Effector CD8-positive, alpha-beta T cell (primary cell): Measurements from ENCODE around the gene DCTN5.
A peak's percentile ranks its signal among the peaks of the same experiment; 100 is the strongest.

Experiments used
- DNase-seq: peaks from one replicate; lab custom pipeline; 2025; lab: John Stamatoyannopoulos, UW

Gene DCTN5

GRCh38 chr16:23663918-23664317 is 22.7 kb downstream of the DCTN5 start:
- DNase-seq, result no peak

GRCh38 chr16:23666571-23667354 is 25.5 kb downstream of the DCTN5 start:
- DNase-seq, result no peak

- DNase-seq, result no peak
Measured at GRCh38 chr16:23667355-23667659, 26.0 kb downstream of the DCTN5 start.

- DNase-seq, result no peak
Measured at GRCh38 chr16:23668225-23668624, 27.0 kb downstream of the DCTN5 start.

GRCh38 chr16:23668873-23669272 is 27.6 kb downstream of the DCTN5 start:
- no peak for DNase-seq

GRCh38 chr16:23670137-23670776 is 29.0 kb downstream of the DCTN5 start:
- DNase-seq, result no peak

- no peak for DNase-seq
Measured at GRCh38 chr16:23673971-23674614, 32.8 kb downstream of the DCTN5 start.

- DNase-seq, result no peak
Measured at GRCh38 chr16:23676924-23677480, 35.7 kb downstream of the DCTN5 start.

GRCh38 chr16:23678430-23679273 is 37.4 kb downstream of the DCTN5 start, which contains the start of gene PLK1:
TSS of gene PLK1 (plus strand) at chr16:23678889. CDS start at chr16:23678933, 44 bp downstream.
- DNase-seq, result peak; percentile 32

GRCh38 chr16:23679274-23679985 is 38.2 kb downstream of the DCTN5 start:
- DNase-seq, result no peak

- no peak for DNase-seq
Measured at GRCh38 chr16:23679986-23680336, 38.7 kb downstream of the DCTN5 start.

- no peak for DNase-seq
Measured at GRCh38 chr16:23682181-23682580, 40.9 kb downstream of the DCTN5 start.

GRCh38 chr16:23683487-23683886 is 42.2 kb downstream of the DCTN5 start:
- DNase-seq, result no peak

- no peak for DNase-seq
Measured at GRCh38 chr16:23687034-23687808, 46.0 kb downstream of the DCTN5 start.

- DNase-seq, result no peak
Measured at GRCh38 chr16:23689442-23690187, 48.3 kb downstream of the DCTN5 start.

GRCh38 chr16:23690771-23691482 is 49.7 kb downstream of the DCTN5 start:
- no peak for DNase-seq

GRCh38 chr16:23691483-23692189 is 50.4 kb downstream of the DCTN5 start:
- no peak for DNase-seq

- DNase-seq, result no peak
Measured at GRCh38 chr16:23692190-23692837, 51.0 kb downstream of the DCTN5 start.
